Measurements from ENCODE around the gene NEIL1. TPM values are rescaled to one million over a fixed set of nuclear protein-coding genes. Genes with fewer than 3 reads are reported as not detected.
"Not testable (repeated sequence)": the region's sequence is repeated elsewhere in the genome, so short reads cannot be mapped to it uniquely, and the experiment has no call there.

Gene NEIL1
- total RNA-seq, 4 donors from 2014 or later, result 20.0 to 66.8 (median 41.2) TPM

GRCh38 chr15:75321711-75322110 is 25.1 kb upstream of the NEIL1 start:
- TF ChIP-seq CTCF (IDR thresholded peaks at IDR 0.05) (no peak), POLR2A (IDR thresholded peaks at IDR 0.05) (no peak)
- no peak for DNase-seq (ENCODE audit: low spot score in 2 of 2)
- 87 to 90% methylated on average over 6 of the region's 6 CpGs for WGBS, 2 donors
- no peak overlapping the region for H3K4me3 ChIP-seq (ENCODE audit: low read depth, poor library complexity, severe bottlenecking)
- intact Hi-C loops (cut with DNase I; ENCODE audit: low total_unique reads), result no loop called here

DNA sequence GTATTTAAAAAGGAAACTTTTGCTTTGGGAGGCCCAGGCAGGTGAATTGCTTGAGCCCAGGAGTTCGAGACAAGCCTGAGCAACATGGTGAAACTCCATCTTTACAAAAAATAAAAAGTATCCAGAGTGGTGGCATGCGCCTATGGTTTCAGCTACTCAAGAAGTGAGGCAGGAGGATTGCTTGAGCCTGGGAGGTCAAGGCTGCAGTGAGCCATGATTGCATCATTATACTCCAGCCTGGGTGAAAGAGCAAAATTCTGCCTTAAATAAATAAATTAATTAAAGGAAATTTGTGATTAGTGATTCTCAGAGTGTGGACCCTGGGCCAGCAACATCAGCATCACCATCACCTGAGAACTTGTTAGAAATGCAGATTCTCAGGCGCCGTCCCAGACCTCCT is 20.9 kb upstream of the NEIL1 start:
- no peak for DNase-seq (ENCODE audit: low spot score in 2 of 2)
- H3K4me3 ChIP-seq (ENCODE audit: low read depth, poor library complexity, severe bottlenecking), result no peak overlapping the region
- TF ChIP-seq POLR2A (IDR thresholded peaks at IDR 0.05) (no peak), CTCF (IDR thresholded peaks at IDR 0.05) (no peak)
- intact Hi-C loops (cut with DNase I; ENCODE audit: low total_unique reads), result no loop called here
- WGBS, 2 donors, result 95 to 96% methylated on average over 4 of the region's 4 CpGs

DNA sequence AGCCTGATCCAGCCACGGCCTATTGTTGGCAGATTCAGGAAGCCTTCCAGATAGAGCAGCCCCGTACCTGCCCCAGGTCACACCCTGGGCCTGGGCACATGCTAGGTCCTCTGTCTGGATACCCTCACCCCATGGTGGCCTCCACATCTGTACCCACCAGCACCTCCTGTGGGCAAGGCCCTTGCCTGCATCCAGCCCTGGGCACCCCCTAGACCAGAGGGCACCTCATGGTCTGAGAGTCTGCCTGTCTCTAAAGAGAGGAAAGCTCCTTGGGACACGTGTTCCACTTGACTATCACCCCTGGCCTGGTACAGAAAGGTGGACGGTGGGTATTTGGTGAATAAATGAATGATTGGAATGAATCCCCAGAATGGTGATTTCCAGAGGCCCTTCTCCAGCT is 19.8 kb upstream of the NEIL1 start:
- no peak for DNase-seq (ENCODE audit: low spot score in 2 of 2)
- WGBS, 2 donors, result 85 to 90% methylated on average over 4 of the region's 4 CpGs
- no peak overlapping the region for H3K4me3 ChIP-seq (ENCODE audit: low read depth, poor library complexity, severe bottlenecking)
- TF ChIP-seq POLR2A (IDR thresholded peaks at IDR 0.05), result no peak
- no peak for TF ChIP-seq CTCF (IDR thresholded peaks at IDR 0.05)
- intact Hi-C loops (cut with DNase I; ENCODE audit: low total_unique reads), result no loop called here

DNA sequence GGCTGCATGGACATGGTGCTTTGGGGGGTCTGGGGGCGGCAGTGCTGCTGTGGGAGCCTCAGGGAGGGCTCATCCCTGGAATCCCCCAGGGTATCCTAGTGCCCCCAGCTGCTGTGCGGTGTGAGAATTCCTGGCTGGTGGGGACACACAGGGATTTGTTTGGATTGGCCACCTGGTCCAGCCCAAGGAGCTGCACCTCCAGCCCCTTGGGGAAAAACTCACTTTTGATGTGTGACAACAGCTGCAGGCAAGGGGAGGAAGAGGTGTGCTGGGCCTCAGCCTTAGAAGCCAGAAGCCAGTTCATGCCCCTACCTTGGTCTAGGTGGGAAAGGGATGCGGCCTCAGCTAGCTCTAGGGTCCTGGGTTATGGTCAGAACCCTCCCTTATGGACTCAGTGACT is 19.3 kb upstream of the NEIL1 start:
- 74 to 90% methylated on average over 3 of the region's 3 CpGs for WGBS, 2 donors
- TF ChIP-seq POLR2A (IDR thresholded peaks at IDR 0.05), result no peak
- no peak for TF ChIP-seq CTCF (IDR thresholded peaks at IDR 0.05)
- intact Hi-C loops (cut with DNase I; ENCODE audit: low total_unique reads), result no loop called here
- no peak overlapping the region for H3K4me3 ChIP-seq (ENCODE audit: low read depth, poor library complexity, severe bottlenecking)
- DNase-seq (ENCODE audit: low spot score in 2 of 2), result no peak

- intact Hi-C loops (cut with DNase I; ENCODE audit: low total_unique reads), result no loop called here
Observed at GRCh38 chr15:75328493-75329314, 18.1 kb upstream of the NEIL1 start.

GRCh38 chr15:75329571-75329970 is 17.3 kb upstream of the NEIL1 start:
- DNase-seq (ENCODE audit: low spot score in 2 of 2), result no peak
- WGBS, 2 donors, result 97 to 100% methylated on average over 2 of the region's 2 CpGs
- no peak overlapping the region for H3K4me3 ChIP-seq (ENCODE audit: low read depth, poor library complexity, severe bottlenecking)
- intact Hi-C loops (cut with DNase I; ENCODE audit: low total_unique reads), result no loop called here
- TF ChIP-seq CTCF (IDR thresholded peaks at IDR 0.05), result no peak
- TF ChIP-seq POLR2A (IDR thresholded peaks at IDR 0.05), result no peak

More at GRCh38 chr15:75328493-75329314, 18.1 kb upstream of the NEIL1 start:
- no peak overlapping the region for H3K4me3 ChIP-seq (ENCODE audit: low read depth, poor library complexity, severe bottlenecking)
- WGBS, 2 donors, result 75 to 88% methylated on average over 10 of the region's 10 CpGs
- no peak for TF ChIP-seq POLR2A (IDR thresholded peaks at IDR 0.05)
- DNase-seq (ENCODE audit: low spot score in 2 of 2), result no peak

DNA sequence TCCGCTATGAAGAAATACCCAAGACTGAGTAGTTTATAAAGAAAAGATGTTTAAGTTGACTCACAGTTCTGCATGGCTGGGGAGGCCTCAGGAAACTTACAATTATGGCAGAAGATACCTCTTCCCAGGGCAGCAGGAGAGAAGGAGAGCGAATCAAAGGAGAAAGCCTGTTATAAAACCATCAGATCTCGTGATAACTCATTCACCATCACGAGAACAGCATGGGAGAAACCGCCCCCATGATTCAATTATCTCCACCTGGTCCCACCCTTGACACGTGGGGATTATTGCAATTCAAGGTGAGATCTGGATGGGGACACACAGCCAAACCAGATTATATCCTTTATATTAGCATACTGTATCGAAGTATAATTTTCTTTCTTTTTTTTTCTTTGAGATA is 14.7 kb upstream of the NEIL1 start:
- DNase-seq (ENCODE audit: low spot score in 2 of 2); H3K4me3 ChIP-seq (ENCODE audit: low read depth, poor library complexity, severe bottlenecking); intact Hi-C loops (cut with DNase I; ENCODE audit: low total_unique reads): not testable (repeated sequence)
- WGBS, 2 donors, result 69 to 70% methylated on average over 7 of the region's 7 CpGs

DNA sequence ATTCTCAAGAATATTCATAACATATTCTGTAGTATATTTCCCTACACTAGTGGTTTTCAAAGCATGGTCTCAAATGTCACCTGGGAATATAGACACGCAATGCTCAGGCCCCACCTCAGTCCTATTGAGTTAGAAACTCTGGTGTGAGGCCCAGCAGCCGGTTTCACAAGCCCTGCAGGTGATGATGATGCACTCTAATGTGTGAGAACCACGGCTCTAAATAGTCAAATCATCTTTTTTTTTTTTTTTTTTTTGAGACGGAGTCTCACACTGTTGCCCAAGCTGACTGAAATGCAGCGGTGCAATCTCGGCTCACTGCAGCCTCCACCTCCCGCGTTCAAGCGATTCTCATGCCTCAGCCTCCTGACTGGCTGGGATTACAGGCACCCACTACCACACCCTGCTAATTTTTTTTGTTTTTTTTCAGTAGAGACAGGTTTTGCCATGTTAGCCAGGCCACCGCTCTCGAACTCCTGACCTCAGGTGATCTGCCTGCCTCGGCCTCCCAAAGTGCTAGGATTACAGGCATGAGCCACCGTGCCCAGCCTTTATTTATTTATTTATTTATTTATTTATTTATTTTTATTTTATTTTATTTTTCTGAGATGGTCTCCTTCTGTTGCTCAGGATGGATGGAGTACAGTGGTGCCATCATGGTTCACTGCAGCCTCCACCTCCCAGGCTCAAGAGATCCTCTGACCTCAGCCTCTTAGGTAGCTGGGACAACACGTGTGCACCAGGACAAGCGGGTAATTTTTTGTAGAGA is 13.0 kb upstream of the NEIL1 start:
- H3K4me3 ChIP-seq (ENCODE audit: low read depth, poor library complexity, severe bottlenecking); intact Hi-C loops (cut with DNase I; ENCODE audit: low total_unique reads); DNase-seq (ENCODE audit: low spot score in 2 of 2): not testable (repeated sequence)
- 91 to 92% methylated on average over 15 of the region's 15 CpGs for WGBS, 2 donors
